ENCODE measurements around the gene CHST11. TPM values are rescaled to one million over a fixed set of nuclear protein-coding genes. Genes with fewer than 3 reads are reported as not detected.

The CHST11 gene
- total and polyA plus RNA-seq, 9 of the 15 experiments (the other 6 are each of a cell fraction or from before 2014, with no cell fraction given) = 2.3 to 38.7 (median 15.0) TPM

DNA sequence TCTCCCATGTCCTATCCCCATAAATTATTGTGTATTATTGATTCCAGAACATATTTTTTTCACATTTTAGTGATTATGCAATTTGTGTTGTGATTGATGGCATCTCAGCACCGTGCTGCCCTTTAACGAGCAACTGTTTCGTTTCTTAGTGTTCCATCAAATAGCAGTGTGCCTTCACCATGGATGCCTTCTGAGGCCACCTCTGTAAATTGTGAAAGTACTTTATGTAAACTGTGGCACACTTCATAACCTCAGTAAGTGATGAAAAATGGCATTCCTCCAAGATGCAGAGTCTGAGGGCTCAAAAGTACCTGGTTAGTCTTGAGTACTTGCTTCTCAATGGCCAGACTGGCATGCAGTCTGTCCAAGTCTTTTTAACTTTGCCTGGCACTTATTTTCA, 8.2 kb downstream of the CHST11 start (continued):
- TF ChIP-seq, protein P1, sequence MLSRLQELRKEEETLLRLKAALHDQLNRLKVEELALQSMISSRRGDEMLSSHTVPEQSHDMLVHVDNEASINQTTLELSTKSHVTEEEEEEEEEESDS (CRISPR knock-in tag; IDR thresholded peaks at IDR 0.05) = no peak
- no peak for TF ChIP-seq TCF7L2 (IDR thresholded peaks at IDR 0.05; ENCODE audit: low read depth, low read length)

GRCh38 chr12:104466709-104467345, 10.1 kb downstream of the CHST11 start:
- WGBS (ENCODE audit: insufficient coverage, low coverage, missing lambda C conversion rate) = 0% methylated on average over 2 of the region's 2 CpGs
- peak overlapping the region; percentile 71 for H3K27ac ChIP-seq (ENCODE audit: extremely low read depth, low read depth, low read length)
- peak overlapping the region; percentile 62; the same call in 1 of the 2 replicates for H3K4me2 ChIP-seq (ENCODE audit: insufficient read depth, low read length)
- intact Hi-C loops (cut with micrococcal nuclease) (loop anchor here (2.0 to 5.0 kb wide), 2 partner anchors 14 to 45 kb away; no protein-coding TSS in a partner anchor), in situ Hi-C loops (cut with MboI) (no loop called here)
- H3K9me1 ChIP-seq (ENCODE audit: control insufficient read depth, insufficient read depth, low read length) = no peaks in the 10 kb centered on the region
- no peaks in the 10 kb centered on the region for H3K27me3 ChIP-seq (ENCODE audit: control insufficient read depth in 2 of 2, insufficient read depth in 2 of 2, low read length in 2 of 2)
- H3K79me2 ChIP-seq (ENCODE audit: control insufficient read depth, insufficient read depth, low read length) = peaks cover 97% of the 10 kb centered on the region
- no peak overlapping the region for H3K4me3 ChIP-seq
- H3K9me3 ChIP-seq (replicated peaks; ENCODE audit: control insufficient read depth, insufficient read depth, low read depth, low read length) = no peaks in the 10 kb centered on the region
- POLR2A ChIA-PET = interaction anchor here (1.2 to 1.6 kb wide), 3 partner anchors 10 to 14 kb away, joined by 5 to 13 read pairs (median 9); partner anchors contain the start of gene CHST11
- CTCF ChIA-PET (ENCODE audit: low intra/inter-chr PET ratio) = no interaction called here
- H3K9ac ChIP-seq (ENCODE audit: insufficient read depth in 1 of 2, low read depth in 2 of 2, low read length in 2 of 2) = peak overlapping the region in 1 of 2 experiments; percentile 12; a peak in 1 of 4 replicates
- ATAC-seq = no peak
- peaks cover 26 to 75% of the 10 kb centered on the region in 2 experiments for H3K4me1 ChIP-seq (replicated peaks in 1 of 2; ENCODE audit: control insufficient read depth in 2 of 2, insufficient read depth in 2 of 2, low read length in 2 of 2)
- no peaks in the 10 kb centered on the region for H4K20me1 ChIP-seq (replicated peaks; ENCODE audit: control insufficient read depth, insufficient read depth, low read length)
- peaks cover 7% of the 10 kb centered on the region for H3K36me3 ChIP-seq (ENCODE audit: control insufficient read depth, insufficient read depth, low read length)
- H2AFZ ChIP-seq (ENCODE audit: low read depth, low read length) = no peak overlapping the region
- FAIRE-seq = no peak
- BruUV-seq (replicated peaks) = no TSS peak
- peak in 1 of 4 experiments; percentile 29 for DNase-seq (ENCODE audit: extremely low read depth in 1 of 4, low spot score in 3 of 4)
- TF ChIP-seq C11orf30 (IDR thresholded peaks at IDR 0.05; ENCODE audit: low read depth) = peak; percentile 35
- 0 out of 2 replicates have a peak, but pooled peaks have one; percentile 36 for TF ChIP-seq ZFX (CRISPR knock-in tag; IDR thresholded peaks at IDR 0.05)
- no peak for TF ChIP-seq NR2C2 (CRISPR knock-in tag; IDR thresholded peaks at IDR 0.05)
- 0 out of 2 replicates have a peak, but pooled peaks have one; percentile 12 for TF ChIP-seq NR2C2 (tag; IDR thresholded peaks at IDR 0.05)
- TF ChIP-seq ZC3H11A (IDR thresholded peaks at IDR 0.05; ENCODE audit: low read depth, low read length) = no peak
- TF ChIP-seq PCBP1 (IDR thresholded peaks at IDR 0.05; ENCODE audit: low read depth, low read length, poor library complexity, severe bottlenecking) = no peak
- TF ChIP-seq EP300 (IDR thresholded peaks at IDR 0.05; ENCODE audit: low read length) = 0 out of 2 replicates have a peak, but pooled peaks have one; percentile 7
- TF ChIP-seq TCFL5 (CRISPR knock-in tag; conservative IDR thresholded peaks at IDR 0.05) = no peak
- peak; percentile 59 for TF ChIP-seq CBFA2T3 (IDR thresholded peaks at IDR 0.05)
- peak in 1 of 3 experiments; percentile 12; a peak in 1 of 6 replicates for TF ChIP-seq ZBTB11 (CRISPR knock-in tag; IDR thresholded peaks at IDR 0.05)
- TF ChIP-seq, protein P2, sequence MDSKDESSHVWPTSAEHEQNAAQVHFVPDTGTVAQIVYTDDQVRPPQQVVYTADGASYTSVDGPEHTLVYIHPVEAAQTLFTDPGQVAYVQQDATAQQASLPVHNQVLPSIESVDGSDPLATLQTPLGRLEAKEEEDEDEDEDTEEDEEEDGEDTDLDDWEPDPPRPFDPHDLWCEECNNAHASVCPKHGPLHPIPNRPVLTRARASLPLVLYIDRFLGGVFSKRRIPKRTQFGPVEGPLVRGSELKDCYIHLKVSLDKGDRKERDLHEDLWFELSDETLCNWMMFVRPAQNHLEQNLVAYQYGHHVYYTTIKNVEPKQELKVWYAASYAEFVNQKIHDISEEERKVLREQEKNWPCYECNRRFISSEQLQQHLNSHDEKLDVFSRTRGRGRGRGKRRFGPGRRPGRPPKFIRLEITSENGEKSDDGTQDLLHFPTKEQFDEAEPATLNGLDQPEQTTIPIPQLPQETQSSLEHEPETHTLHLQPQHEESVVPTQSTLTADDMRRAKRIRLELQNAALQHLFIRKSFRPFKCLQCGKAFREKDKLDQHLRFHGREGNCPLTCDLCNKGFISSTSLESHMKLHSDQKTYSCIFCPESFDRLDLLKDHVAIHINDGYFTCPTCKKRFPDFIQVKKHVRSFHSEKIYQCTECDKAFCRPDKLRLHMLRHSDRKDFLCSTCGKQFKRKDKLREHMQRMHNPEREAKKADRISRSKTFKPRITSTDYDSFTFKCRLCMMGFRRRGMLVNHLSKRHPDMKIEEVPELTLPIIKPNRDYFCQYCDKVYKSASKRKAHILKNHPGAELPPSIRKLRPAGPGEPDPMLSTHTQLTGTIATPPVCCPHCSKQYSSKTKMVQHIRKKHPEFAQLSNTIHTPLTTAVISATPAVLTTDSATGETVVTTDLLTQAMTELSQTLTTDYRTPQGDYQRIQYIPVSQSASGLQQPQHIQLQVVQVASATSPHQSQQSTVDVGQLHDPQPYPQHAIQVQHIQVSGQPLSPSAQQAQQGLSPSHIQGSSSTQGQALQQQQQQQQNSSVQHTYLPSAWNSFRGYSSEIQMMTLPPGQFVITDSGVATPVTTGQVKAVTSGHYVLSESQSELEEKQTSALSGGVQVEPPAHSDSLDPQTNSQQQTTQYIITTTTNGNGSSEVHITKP (IDR thresholded peaks at IDR 0.05; ENCODE audit: partially characterized antibody) = peak; percentile 70
